GM23338 (cell line): ENCODE results near the gene FGF1. TPM values are rescaled to one million over a fixed set of nuclear protein-coding genes. Genes with fewer than 3 reads are reported as not detected.

Source experiments
- ATAC-seq: fragments of 200-7000 bp; cut with Tn5 transposase; 3 replicates; pipeline ENCODE4 v1.9.1; 2020
- DNase-seq: peaks from one replicate; pipeline ENCODE4 v3.0.0-alpha.2; 2015; ENCODE audit warnings: low spot score
- H2AFZ ChIP-seq: fragments of 200-600 bp; sonication (generic); 2 replicates; pipeline ENCODE4 v1.8.0; 2016; ENCODE audit warnings: antibody characterized with exemption, mild to moderate bottlenecking, moderate library complexity
- H3F3A ChIP-seq: fragments of 200-600 bp; sonication (generic); replicated peaks from 2 replicates; pipeline ENCODE4 v1.8.0; 2017; ENCODE audit warnings: antibody characterized with exemption, mixed run types, low read depth
- H3K27ac ChIP-seq: fragments of 200-600 bp; sonication (generic); 2 replicates; pipeline ENCODE4 v1.6.1; 2016; ENCODE audit warnings: low read depth
- H3K27me3 ChIP-seq: fragments of 200-600 bp; sonication (generic); 2 replicates; pipeline ENCODE4 v1.8.0; 2016; ENCODE audit warnings: mild to moderate bottlenecking, mixed run types, moderate library complexity; ENCODE audit not compliant: insufficient read depth
- H3K36me3 ChIP-seq: fragments of 200-600 bp; sonication (generic); 2 replicates; pipeline ENCODE4 v1.8.0; 2016; ENCODE audit warnings: mild to moderate bottlenecking; ENCODE audit not compliant: insufficient read depth
- H3K4me1 ChIP-seq: fragments of 200-600 bp; sonication (generic); 2 replicates; pipeline ENCODE4 v1.8.0; 2016; ENCODE audit warnings: mild to moderate bottlenecking, moderate library complexity; ENCODE audit not compliant: insufficient read depth
- H3K4me2 ChIP-seq: fragments of 200-600 bp; sonication (generic); 2 replicates; pipeline ENCODE4 v1.7.1; 2017; ENCODE audit warnings: mixed run types
- H3K4me3 ChIP-seq: fragments of 200-600 bp; sonication (generic); 2 replicates; pipeline ENCODE4 v1.6.1; 2016; ENCODE audit warnings: mixed run types
- H3K79me2 ChIP-seq: fragments of 200-600 bp; sonication (generic); replicated peaks from 2 replicates; pipeline ENCODE4 v1.8.0; 2017; ENCODE audit warnings: mild to moderate bottlenecking; ENCODE audit not compliant: insufficient read depth
- H3K9me2 ChIP-seq: fragments of 200-600 bp; sonication (generic); 2 replicates; pipeline ENCODE4 v1.8.0; 2017; ENCODE audit not compliant: insufficient read depth
- H4K20me1 ChIP-seq: fragments of 200-600 bp; sonication (generic); replicated peaks from 2 replicates; pipeline ENCODE4 v1.8.0; 2017; ENCODE audit warnings: mild to moderate bottlenecking; ENCODE audit not compliant: insufficient read depth
- H3K27ac Mint-ChIP-seq: 2 replicates; pipeline ENCODE4 v1.8.0; 2020; ENCODE audit warnings: inconsistent platforms, mild to moderate bottlenecking, moderate library complexity, mixed read lengths
- H3K27me3 Mint-ChIP-seq: 3 replicates; pipeline ENCODE4 v1.8.0; 2022; ENCODE audit warnings: low read depth, mild to moderate bottlenecking, moderate library complexity, mixed read lengths, inconsistent platforms; ENCODE audit not compliant: insufficient read depth, poor library complexity
- H3K36me3 Mint-ChIP-seq: 3 replicates; pipeline ENCODE4 v1.8.0; 2021; ENCODE audit warnings: low read depth, mild to moderate bottlenecking, inconsistent platforms, moderate library complexity, mixed read lengths
- H3K4me1 Mint-ChIP-seq: 3 replicates; pipeline ENCODE4 v1.8.0; 2020; ENCODE audit warnings: mild to moderate bottlenecking, inconsistent platforms, mixed read lengths
- H3K4me3 Mint-ChIP-seq: 3 replicates; pipeline ENCODE4 v1.8.0; 2021; ENCODE audit warnings: moderate library complexity, mild to moderate bottlenecking, inconsistent platforms, mixed read lengths
- H3K9me3 Mint-ChIP-seq: 3 replicates; pipeline ENCODE4 v1.8.0; 2020; ENCODE audit warnings: moderate library complexity, mild to moderate bottlenecking, inconsistent platforms, mixed read lengths
- CREB1 ChIP-seq: fragments of 250-450 bp; sonication (Bioruptor Pico); IDR thresholded peaks from 2 replicates; pipeline ENCODE4 v1.5.0; 2020; ENCODE audit warnings: low read depth, mild to moderate bottlenecking, moderate library complexity
- CTCF ChIP-seq, 2 experiments: fragments of 200-600 bp in 1 of 2; sonication (generic) in 1 of 2; conservative IDR thresholded peaks; 2 replicates each; pipeline versions ENCODE4 v1.5.1 to v1.6.1; 2016 to 2017; ENCODE audit warnings: antibody characterized with exemption in 2 of 2, low read depth in 2 of 2, mild to moderate bottlenecking in 2 of 2, moderate library complexity in 1 of 2
- ETS1 ChIP-seq: IDR thresholded peaks from 2 replicates; pipeline ENCODE4 v1.6.1; 2016; ENCODE audit warnings: antibody characterized with exemption
- EZH2 ChIP-seq: fragments of 200-600 bp; sonication (generic); IDR thresholded peaks from one replicate; pipeline ENCODE4 v1.8.0; 2017; ENCODE audit warnings: antibody characterized with exemption, mild to moderate bottlenecking, low read depth; ENCODE audit not compliant: unreplicated experiment
- EZH2phosphoT487 ChIP-seq: fragments of 200-600 bp; sonication (generic); IDR thresholded peaks from one replicate; pipeline ENCODE4 v1.8.1; 2018; ENCODE audit warnings: antibody characterized with exemption; ENCODE audit not compliant: unreplicated experiment
- JUNB ChIP-seq: IDR thresholded peaks from one replicate; pipeline ENCODE4 v1.6.1; 2016; ENCODE audit warnings: antibody characterized with exemption; ENCODE audit not compliant: unreplicated experiment
- NANOG ChIP-seq: IDR thresholded peaks from 2 replicates; pipeline ENCODE4 v1.6.1; 2016; ENCODE audit warnings: antibody characterized with exemption, borderline replicate concordance
- POLR2AphosphoS5 ChIP-seq: IDR thresholded peaks from 2 replicates; pipeline ENCODE4 v1.6.1; 2016; ENCODE audit warnings: antibody characterized with exemption, low read depth
- REST ChIP-seq: IDR thresholded peaks from one replicate; pipeline ENCODE4 v1.6.1; 2018; ENCODE audit warnings: antibody characterized with exemption; ENCODE audit not compliant: unreplicated experiment
- STAT1 ChIP-seq: IDR thresholded peaks from one replicate; pipeline ENCODE4 v1.6.1; 2016; ENCODE audit warnings: antibody characterized with exemption; ENCODE audit not compliant: unreplicated experiment
- ZNF114 ChIP-seq: fragments of 250-450 bp; sonication (Bioruptor Pico); IDR thresholded peaks from 2 replicates; pipeline ENCODE4 v1.5.0; 2020; ENCODE audit warnings: mild to moderate bottlenecking, moderate library complexity
- ZNF331 ChIP-seq: fragments of 250-450 bp; sonication (Bioruptor Pico); IDR thresholded peaks from 2 replicates; pipeline ENCODE4 v1.5.0; 2020; ENCODE audit warnings: low read depth, mild to moderate bottlenecking, moderate library complexity
- ZNF462 ChIP-seq: fragments of 250-450 bp; sonication (Bioruptor Pico); IDR thresholded peaks from 2 replicates; pipeline ENCODE4 v1.5.0; 2020; ENCODE audit warnings: mild to moderate bottlenecking, moderate library complexity
- polyA plus RNA-seq: library from polyadenylated mRNA; unstranded; fragments of >200 nt; fragmentation: Nextera tagmentation; extraction: Ambion mirVana; gene quantifications from 2 replicates; pipeline ENCODE4 v1.2.1, GENCODE V29; 2016
- total RNA-seq: library from RNA; depleted of rRNA; stranded (reverse); fragments of >200 nt; shearing (Covaris generic); gene quantifications from 2 replicates; pipeline ENCODE4 v1.2.3, GENCODE V29; 2014

The FGF1 gene
- total and polyA plus RNA-seq, 2 experiments from 2014 or later, result 0.21 to 0.34 TPM

GRCh38 chr5:142586552-142586951 lies 99.3 kb downstream of the FGF1 start:
- 0 out of 2 replicates have a peak, but pooled peaks cover 3% of the 10 kb centered on the region for H3K9me2 ChIP-seq
- H3K4me3 ChIP-seq, result no peak overlapping the region
- H3K4me1 ChIP-seq, result 0 out of 2 replicates have a peak, but pooled peaks cover 5% of the 10 kb centered on the region
- H3K36me3 ChIP-seq, result no peaks in the 10 kb centered on the region
- H3K27ac ChIP-seq, result no peak overlapping the region
- H3K27me3 Mint-ChIP-seq, result peaks cover 8% of the 10 kb centered on the region
- no peaks in the 10 kb centered on the region for H3K27me3 ChIP-seq
- H3K36me3 Mint-ChIP-seq, result no peaks in the 10 kb centered on the region
- no peak overlapping the region for H3K4me3 Mint-ChIP-seq
- no peak for DNase-seq
- no peaks in the 10 kb centered on the region for H3F3A ChIP-seq
- H3K4me2 ChIP-seq, result no peak overlapping the region
- H3K9me3 Mint-ChIP-seq, result no peaks in the 10 kb centered on the region
- no peak overlapping the region for H3K27ac Mint-ChIP-seq
- TF ChIP-seq ZNF114 (CRISPR knock-in tag) (no peak), POLR2AphosphoS5 (no peak), EZH2phosphoT487 (no peak), ZNF462 (CRISPR knock-in tag) (no peak), ZNF331 (no peak), STAT1 (no peak), JUNB (no peak), EZH2 (no peak), CREB1 (no peak), ETS1 (no peak), REST (no peak), CTCF (conservative IDR thresholded peaks at IDR 0.05; ENCODE audit: low read depth in 2 of 2) (no peak), NANOG (no peak)
- no peak overlapping the region for H2AFZ ChIP-seq
- ATAC-seq, result no peak
- no peaks in the 10 kb centered on the region for H4K20me1 ChIP-seq
- H3K79me2 ChIP-seq, result no peaks in the 10 kb centered on the region
- peaks cover 10% of the 10 kb centered on the region; the same call in 1 of the 3 replicates for H3K4me1 Mint-ChIP-seq
